Stimulated activated naive CD8-positive, alpha-beta T cell treated with anti-CD3 and anti-CD28 coated beads, Interleukin-15, amount 100 ng/mL, for 72 hours (primary cell): ENCODE data around the gene PXN.
A peak's percentile ranks its signal among the peaks of the same experiment; 100 is the strongest.
"Not testable (repeated sequence)": the region's sequence is repeated elsewhere in the genome, so short reads cannot be mapped to it uniquely, and the experiment has no call there.

ENCODE experiments used
- ATAC-seq: fragments of 150-1000 bp; cut with Tn5 transposase; 2 replicates; pipeline ENCODE4 v1.10.0; 2021; ENCODE audit warnings: mild to moderate bottlenecking, moderate library complexity
- DNase-seq, 2 donors: peaks; one replicate each; pipeline ENCODE4 v3.0.0; 2021 to 2022
- H3K27ac Mint-ChIP-seq, 2 donors: one replicate each; pipeline ENCODE4 v1.8.0; 2022; ENCODE audit warnings: mild to moderate bottlenecking in 2 of 2, mixed read lengths in 2 of 2, moderate library complexity in 2 of 2
- H3K27me3 Mint-ChIP-seq: one replicate; pipeline ENCODE4 v1.8.0; 2022; ENCODE audit warnings: mixed read lengths
- H3K4me1 Mint-ChIP-seq: one replicate; pipeline ENCODE4 v1.8.0; 2022; ENCODE audit warnings: mild to moderate bottlenecking, mixed read lengths
- H3K4me3 Mint-ChIP-seq, 2 donors: one replicate each; pipeline ENCODE4 v1.8.0; 2022; ENCODE audit warnings: mild to moderate bottlenecking in 2 of 2, mixed read lengths in 2 of 2, moderate library complexity in 1 of 2
- H3K9me3 Mint-ChIP-seq, 2 donors: one replicate each; pipeline ENCODE4 v1.8.0; 2022; ENCODE audit warnings: mixed read lengths in 2 of 2

The PXN gene

DNA sequence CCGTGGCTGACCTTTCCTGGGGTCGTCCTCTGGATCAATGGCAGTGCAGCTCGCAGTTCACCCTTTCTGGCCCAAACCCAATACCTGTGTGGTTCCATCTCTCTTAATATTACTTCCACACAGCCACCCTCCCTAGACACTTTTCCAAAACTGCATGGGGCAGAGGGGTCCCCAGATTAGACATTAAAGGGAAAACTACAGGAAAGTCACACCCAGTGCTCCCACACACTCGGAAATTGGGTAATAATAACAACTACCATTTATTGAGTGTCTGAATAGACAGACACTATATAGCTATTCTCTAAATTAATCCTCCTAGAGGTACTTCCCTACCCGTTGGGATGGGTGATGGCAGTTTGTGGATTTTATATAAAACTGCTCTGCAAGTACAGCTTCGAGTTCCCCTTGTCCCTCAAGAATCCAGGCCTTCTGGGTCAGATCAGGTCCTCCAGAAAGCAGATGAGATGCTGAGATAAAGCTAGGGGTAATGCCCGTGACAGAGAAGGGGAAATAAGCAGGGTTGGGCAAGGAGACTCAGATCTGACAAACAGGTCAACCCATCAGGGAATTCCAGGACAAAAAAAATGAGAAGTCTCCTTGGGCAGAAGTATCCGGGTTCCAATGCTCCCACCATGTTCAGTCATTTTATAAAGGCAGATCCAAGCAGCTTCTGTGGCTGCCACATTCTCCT lies 795 bp upstream of the PXN start:
- peak overlapping the region in 1 of 2 donors; percentile 90 for H3K27ac Mint-ChIP-seq
- peak overlapping the region; percentile 79 to 82 for H3K4me3 Mint-ChIP-seq
- no peaks in the 10 kb centered on the region for H3K27me3 Mint-ChIP-seq
- H3K4me1 Mint-ChIP-seq, result peaks cover 45% of the 10 kb centered on the region
- H3K9me3 Mint-ChIP-seq, result no peaks in the 10 kb centered on the region
- ATAC-seq (no peak), DNase-seq (no peak)

GRCh38 chr12:120264904-120265472 lies 542 bp downstream of the PXN start:
- Mint-ChIP-seq H3K27me3 (no peaks in the 10 kb centered on the region), H3K27ac (peak overlapping the region; percentile 45 to 73), H3K4me3 (peak overlapping the region; percentile 88 to 89), H3K9me3 (no peaks in the 10 kb centered on the region), H3K4me1 (peaks cover 58% of the 10 kb centered on the region)
- DNase-seq (no peak), ATAC-seq (peak; percentile 8)

GRCh38 chr12:120264086-120264903 lies 1.2 kb downstream of the PXN start:
- Mint-ChIP-seq H3K4me1 (peaks cover 65% of the 10 kb centered on the region), H3K9me3 (no peaks in the 10 kb centered on the region), H3K4me3 (peak overlapping the region; percentile 88 to 89), H3K27ac (peak overlapping the region; percentile 45 to 73), H3K27me3 (no peaks in the 10 kb centered on the region)
- ATAC-seq (no peak), DNase-seq (no peak)

DNA sequence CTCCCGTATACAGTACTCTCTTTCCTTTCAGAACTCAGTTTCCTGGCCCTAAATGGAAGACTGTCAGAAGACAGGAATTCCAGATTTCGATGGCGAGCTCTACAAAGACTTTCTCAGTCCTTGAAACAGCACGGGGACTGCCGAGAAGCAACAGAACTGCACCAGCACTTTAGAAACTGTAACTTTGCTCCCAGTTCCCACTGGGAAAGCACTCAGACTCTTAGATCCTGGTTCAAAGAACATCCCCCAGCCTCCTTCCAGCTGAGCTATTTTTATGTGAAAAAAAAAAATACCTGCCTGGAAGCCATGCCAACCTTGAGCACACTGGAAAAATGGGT lies 1.8 kb downstream of the PXN start:
- DNase-seq, result no peak
- Mint-ChIP-seq H3K4me3 (peak overlapping the region; percentile 88 to 89), H3K4me1 (peaks cover 68% of the 10 kb centered on the region), H3K9me3 (no peaks in the 10 kb centered on the region), H3K27ac (no peak overlapping the region), H3K27me3 (no peaks in the 10 kb centered on the region)
- no peak for ATAC-seq

DNA sequence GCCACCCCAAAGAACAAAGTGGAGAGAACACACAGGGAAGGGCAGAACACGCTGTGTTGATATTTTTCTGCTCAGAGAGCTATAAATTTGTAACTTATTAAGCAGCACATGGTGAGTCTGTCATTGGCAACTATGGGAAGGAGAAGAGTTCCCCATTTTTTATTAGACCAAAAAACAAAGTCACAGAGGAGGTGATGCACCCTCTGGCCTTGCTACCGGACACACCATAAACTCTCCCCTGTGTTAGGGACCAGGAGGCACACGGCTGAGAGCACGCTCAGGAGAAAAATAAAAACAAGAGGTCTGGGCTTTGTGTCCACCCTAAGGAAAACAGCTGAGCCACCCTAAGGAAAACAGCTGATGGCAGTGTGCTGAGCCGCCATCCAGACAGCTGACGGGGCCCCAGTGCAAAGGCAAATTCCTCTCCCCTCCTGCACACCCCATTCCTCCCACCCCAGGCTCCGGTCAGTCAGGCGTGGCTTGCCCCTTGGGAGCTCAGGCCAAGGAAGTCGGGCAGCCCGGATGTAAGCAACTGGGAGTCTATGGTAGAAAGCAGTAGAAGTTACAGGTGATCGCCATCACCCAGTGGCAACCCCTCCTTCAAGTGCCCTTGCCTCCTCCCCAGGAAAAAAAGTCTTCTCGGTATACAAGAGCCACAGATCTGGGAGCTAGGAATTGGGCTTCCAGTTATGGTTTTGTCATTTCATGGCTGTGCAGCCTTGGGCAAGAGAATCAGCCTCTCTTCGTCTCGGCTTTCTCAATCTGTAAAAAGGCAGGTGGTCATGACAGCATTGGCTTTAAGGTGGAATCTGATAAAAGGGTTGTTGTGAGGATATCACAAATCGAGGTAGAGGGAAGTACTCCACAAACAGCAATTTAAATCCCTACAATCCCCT lies 2.4 kb downstream of the PXN start:
- Mint-ChIP-seq H3K4me1 (peaks cover 73% of the 10 kb centered on the region), H3K27ac (no peak overlapping the region), H3K27me3 (no peaks in the 10 kb centered on the region), H3K9me3 (no peaks in the 10 kb centered on the region), H3K4me3 (peak overlapping the region; percentile 88 to 89)
- ATAC-seq, result no peak
- no peak for DNase-seq

GRCh38 chr12:120261951-120262851 lies 3.3 kb downstream of the PXN start:
- H3K27me3 Mint-ChIP-seq, result no peaks in the 10 kb centered on the region
- ATAC-seq (peak; percentile 72), DNase-seq (peak; percentile 34 to 39)
- peaks cover 82% of the 10 kb centered on the region for H3K4me1 Mint-ChIP-seq
- no peaks in the 10 kb centered on the region for H3K9me3 Mint-ChIP-seq
- peak overlapping the region; percentile 88 to 89 for H3K4me3 Mint-ChIP-seq
- H3K27ac Mint-ChIP-seq, result no peak overlapping the region

DNA sequence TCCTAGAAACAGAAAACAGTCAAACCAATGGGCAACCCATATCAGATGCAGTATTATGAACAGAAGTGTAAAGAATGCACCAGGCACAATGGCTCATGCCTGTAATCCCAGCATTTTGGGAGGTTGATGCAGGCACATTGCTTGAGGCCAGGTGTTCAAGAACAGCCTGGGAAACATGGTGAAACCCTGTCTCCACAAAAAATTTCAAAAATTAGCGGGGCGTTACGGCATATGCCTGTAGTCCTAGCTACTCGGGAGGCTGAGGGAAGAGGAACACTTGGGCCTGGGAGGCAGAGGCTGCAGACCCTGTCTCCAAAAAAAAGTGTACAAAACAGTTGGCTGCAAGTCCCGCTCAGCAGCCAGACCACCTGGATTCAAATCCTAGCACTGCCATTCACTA lies 4.9 kb downstream of the PXN start:
- ATAC-seq (no peak), DNase-seq (no peak)
- Mint-ChIP-seq H3K27ac (no peak overlapping the region), H3K4me1 (peaks cover 86% of the 10 kb centered on the region), H3K9me3 (no peaks in the 10 kb centered on the region), H3K4me3 (no peak overlapping the region), H3K27me3 (no peaks in the 10 kb centered on the region)

DNA sequence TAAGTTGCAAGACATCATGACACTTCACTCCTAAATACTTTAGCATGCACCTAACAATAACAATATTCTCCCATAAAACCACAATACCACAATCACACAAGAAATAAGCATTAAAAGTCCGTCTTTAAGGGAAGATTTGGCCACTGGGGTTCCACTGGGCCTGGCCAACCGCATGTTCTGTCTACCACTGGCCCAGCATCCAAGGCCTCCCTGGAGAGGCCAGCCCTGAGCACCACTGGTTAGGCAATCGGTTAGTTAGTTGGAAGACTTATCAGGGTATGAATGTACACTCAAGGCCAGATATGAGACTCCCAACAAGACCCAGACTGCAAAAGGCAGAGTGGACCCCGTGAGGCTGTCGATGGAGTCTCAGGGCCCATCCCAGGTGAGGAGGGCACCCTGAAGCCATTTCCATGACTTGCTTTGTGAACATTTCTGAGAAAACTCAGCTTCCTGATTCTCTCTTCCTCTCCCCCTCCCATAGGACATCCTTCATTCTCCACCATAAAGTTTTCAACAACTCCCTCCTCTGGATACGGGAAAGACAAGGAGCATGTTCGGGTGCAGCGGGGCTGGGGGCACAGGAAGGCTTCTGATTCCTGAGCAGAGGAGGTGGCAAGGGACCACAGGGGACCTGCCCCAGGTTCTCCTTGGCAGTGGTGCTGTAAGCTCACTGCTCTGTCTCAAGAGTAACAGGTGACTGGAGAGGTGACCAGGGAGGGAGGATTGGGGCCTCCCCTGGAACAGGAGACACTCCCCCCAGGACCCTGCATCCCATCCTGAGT lies 5.9 kb downstream of the PXN start:
- no peak for DNase-seq
- Mint-ChIP-seq H3K27ac (peak overlapping the region; percentile 13 to 72), H3K27me3 (no peaks in the 10 kb centered on the region), H3K4me3 (no peak overlapping the region), H3K9me3 (no peaks in the 10 kb centered on the region), H3K4me1 (peaks cover 89% of the 10 kb centered on the region)
- ATAC-seq, result no peak

- no peak for ATAC-seq
- Mint-ChIP-seq H3K27me3 (no peaks in the 10 kb centered on the region), H3K4me1 (peaks cover 84% of the 10 kb centered on the region), H3K27ac (no peak overlapping the region), H3K9me3 (no peaks in the 10 kb centered on the region), H3K4me3 (no peak overlapping the region)
- DNase-seq, result no peak
Observed at GRCh38 chr12:120258323-120258896, 7.1 kb downstream of the PXN start.

DNA sequence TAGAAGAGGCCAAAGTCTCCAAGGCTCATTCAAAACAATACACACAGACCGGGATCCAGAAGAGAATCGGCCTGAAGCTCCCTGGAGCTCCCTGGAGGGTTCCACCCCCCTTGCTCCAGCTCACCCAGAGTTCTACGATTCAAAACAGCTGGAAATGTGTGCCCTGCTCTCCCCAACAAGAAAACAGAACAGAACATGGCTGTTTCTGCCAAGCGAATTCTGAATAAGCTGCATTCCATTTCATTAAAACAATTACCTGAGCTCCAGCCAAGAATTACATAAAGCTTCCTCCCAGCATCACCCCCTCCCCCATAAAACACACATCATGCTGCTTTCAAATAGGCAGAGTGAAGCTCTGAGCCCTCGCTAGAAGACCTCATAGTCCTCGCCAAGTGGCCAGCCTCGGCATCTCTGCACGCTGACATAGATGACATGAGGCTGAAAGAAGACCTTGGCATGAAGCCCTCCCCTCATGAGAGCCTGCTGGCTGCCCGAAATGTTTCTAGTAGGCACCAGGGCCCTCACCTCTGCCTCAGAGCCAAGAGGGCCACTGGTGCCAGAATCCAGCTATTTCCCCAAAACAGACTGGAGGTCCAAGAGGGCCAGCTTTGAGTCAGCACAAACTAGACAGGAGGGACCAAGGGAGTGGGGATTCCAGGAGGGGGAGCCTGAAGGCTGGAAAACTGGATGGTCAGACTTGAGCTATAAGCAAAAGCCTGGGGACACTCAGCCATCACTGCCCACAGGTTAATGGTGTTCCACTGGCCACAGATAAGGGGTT lies 8.3 kb downstream of the PXN start:
- Mint-ChIP-seq H3K4me1 (peaks cover 84% of the 10 kb centered on the region), H3K27me3 (no peaks in the 10 kb centered on the region)
- DNase-seq, result no peak

GRCh38 chr12:120254809-120255208 lies 10.7 kb downstream of the PXN start:
- ATAC-seq (no peak), DNase-seq (no peak)
- Mint-ChIP-seq H3K4me3 (no peak overlapping the region), H3K9me3 (no peaks in the 10 kb centered on the region), H3K27ac (peak overlapping the region; percentile 1 to 38), H3K27me3 (no peaks in the 10 kb centered on the region), H3K4me1 (peaks cover 84% of the 10 kb centered on the region)

More for the DNA sequence above, 8.3 kb downstream of the PXN start:
- ATAC-seq, result no peak
- Mint-ChIP-seq H3K4me3 (no peak overlapping the region), H3K27ac (no peak overlapping the region), H3K9me3 (no peaks in the 10 kb centered on the region)

- ATAC-seq, result peak; percentile 21
- H3K9me3 Mint-ChIP-seq, H3K27me3 Mint-ChIP-seq: not testable (repeated sequence)
- Mint-ChIP-seq H3K4me3 (peak overlapping the region; percentile 76 to 80), H3K27ac (peak overlapping the region; percentile 91 to 93), H3K4me1 (peaks cover 87% of the 10 kb centered on the region)
- DNase-seq, result peak in 1 of 2 donors; percentile 35
Observed at GRCh38 chr12:120253313-120253712, 12.2 kb downstream of the PXN start.
